Measurements from ENCODE around the gene PAM16.

The PAM16 gene

GRCh38 chr16:4317532-4318450, 33.3 kb downstream of the PAM16 start:
- no peak for DNase-seq

- DNase-seq: no peak
Measured at GRCh38 chr16:4316864-4317531, 34.1 kb downstream of the PAM16 start.

GRCh38 chr16:4316108-4316863, 34.8 kb downstream of the PAM16 start:
- DNase-seq: peak; percentile 14

- DNase-seq: peak; percentile 6
Measured at GRCh38 chr16:4315186-4316107, 35.7 kb downstream of the PAM16 start, which contains the start of gene GLIS2. Gene GLIS2 (plus strand): TSS chr16:4316067. CDS start chr16:4332281, 16,214 bp downstream.

DNA sequence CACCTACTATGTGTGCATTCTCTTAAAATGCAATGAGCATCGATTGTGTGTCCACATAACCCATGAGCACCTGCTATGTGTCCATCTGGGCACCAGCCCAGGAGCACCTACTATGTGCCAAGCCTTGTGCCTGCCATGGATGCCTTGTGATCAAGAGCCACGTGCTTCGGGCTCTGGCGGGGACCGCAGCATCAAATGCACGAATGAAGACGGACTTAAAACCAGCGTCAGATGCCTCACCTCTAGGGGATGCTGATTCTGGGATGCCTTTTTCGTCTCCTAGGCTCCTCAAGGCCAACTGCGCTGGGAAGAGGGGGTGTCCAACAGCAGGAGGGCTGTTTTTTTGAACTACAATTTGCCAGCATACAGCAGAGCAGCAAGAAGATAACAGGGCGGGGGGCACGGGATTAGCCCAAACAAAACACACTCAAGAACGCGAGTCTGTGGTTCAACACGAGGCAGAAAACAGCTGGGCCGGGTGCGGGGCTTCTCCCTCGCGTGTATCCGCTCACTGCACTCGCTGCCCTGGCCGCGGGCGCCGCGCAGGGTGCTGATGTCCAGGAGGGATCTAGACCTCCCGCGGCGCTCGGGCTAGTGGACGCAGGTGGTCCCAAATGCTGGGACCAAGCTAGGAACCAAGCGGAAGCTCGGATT, 36.5 kb downstream of the PAM16 start:
- DNase-seq: peak; percentile 20

GRCh38 chr16:4313563-4314531, 37.3 kb downstream of the PAM16 start:
- DNase-seq: no peak

DNA sequence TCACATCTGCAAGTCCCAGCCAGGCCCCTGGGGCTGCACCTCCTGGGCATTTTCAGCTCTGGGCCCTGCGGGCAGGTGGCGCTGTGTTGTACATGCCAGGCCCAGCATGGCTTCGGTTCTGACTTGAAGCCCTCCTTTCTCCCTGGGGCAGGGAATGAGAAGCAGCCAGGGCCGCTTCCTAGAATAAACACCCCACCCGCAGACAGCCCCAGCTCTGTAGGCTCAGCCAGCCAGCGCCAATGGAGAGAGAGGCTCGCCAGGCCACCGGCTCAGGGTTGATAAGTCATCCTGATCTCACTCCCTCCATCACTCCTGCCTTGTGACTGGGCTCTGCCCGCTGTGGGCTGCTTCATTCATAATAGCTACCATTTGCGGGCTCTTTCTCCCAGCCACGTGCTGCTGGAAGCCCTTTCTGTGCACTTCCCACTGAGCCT, 41.3 kb downstream of the PAM16 start:
- DNase-seq: peak; percentile 62

DNA sequence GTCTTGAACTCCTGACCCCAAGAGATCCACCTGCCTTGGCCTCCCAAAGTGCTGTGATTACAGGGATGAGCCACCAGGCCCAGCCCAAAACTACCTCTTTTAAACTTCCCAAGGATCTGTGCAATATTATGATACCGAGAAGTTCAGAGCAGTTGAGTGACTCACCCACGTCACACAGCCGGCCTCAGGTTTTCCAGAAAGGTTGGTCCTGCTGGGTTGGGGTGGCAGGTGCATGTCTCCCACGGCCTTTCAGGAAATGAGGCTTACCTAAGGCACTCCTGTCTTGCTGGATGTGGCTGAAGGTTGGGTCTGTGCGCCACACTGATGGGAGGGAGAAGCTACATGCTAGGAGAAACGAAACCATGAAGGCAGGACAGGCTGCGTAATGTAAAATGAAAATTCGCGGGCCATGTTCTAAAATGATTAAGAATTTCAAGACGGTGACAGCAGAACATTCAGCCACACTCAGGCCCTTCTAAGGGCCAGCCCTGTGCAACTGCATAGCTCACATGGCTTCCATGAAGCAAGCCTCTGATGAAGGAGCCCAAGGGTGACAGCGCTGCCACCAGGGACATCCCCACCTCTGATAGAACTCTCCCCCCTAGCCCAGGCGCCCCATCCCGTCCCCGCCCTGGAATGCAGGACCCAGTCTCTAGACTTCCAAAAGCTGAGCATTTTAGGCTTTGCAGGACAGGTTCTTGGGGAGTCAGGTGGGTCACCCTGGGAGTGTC, 41.9 kb downstream of the PAM16 start:
- no peak for DNase-seq

DNA sequence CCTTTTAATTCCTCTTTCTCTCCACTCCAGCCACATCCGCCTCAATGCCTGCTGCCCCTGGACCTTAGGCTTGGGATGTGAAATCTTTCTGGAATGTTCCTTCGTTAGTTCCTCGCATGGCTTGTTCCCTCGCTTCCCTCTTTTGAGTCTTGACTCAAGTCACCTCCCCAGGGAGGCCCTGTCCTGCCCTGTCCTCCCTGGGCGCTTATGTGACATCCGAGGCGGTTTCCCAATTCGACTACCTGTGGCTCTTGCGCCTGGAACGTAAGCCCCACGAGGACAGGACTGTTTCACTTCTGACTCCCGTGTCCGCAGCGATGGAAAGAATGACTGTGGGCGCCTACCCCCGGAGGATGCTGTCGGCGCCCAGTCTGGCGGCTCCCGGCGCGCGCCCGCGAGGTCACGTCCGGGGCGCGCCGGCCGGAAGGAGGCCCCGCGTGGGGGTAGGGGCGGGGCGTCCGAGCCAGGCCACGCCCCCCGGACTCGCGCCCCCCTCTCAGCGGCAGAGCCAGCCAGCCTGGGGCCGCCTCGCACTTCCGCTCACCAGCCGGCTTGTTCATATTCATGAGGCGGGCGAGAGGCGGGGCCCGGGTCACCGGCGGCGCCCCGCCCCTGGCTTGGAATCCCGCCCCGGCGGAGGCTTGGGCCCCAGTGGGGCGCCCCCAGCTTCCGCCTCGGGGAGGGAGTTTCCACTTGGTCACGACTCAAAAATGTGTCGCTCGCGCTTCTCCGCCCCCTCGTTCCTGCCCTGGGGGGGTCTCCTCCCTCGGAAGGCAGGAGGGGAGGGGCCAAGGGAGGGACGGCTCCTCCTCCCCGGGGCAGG, 43.7 kb downstream of the PAM16 start:
- peak; percentile 96 for DNase-seq

DNA sequence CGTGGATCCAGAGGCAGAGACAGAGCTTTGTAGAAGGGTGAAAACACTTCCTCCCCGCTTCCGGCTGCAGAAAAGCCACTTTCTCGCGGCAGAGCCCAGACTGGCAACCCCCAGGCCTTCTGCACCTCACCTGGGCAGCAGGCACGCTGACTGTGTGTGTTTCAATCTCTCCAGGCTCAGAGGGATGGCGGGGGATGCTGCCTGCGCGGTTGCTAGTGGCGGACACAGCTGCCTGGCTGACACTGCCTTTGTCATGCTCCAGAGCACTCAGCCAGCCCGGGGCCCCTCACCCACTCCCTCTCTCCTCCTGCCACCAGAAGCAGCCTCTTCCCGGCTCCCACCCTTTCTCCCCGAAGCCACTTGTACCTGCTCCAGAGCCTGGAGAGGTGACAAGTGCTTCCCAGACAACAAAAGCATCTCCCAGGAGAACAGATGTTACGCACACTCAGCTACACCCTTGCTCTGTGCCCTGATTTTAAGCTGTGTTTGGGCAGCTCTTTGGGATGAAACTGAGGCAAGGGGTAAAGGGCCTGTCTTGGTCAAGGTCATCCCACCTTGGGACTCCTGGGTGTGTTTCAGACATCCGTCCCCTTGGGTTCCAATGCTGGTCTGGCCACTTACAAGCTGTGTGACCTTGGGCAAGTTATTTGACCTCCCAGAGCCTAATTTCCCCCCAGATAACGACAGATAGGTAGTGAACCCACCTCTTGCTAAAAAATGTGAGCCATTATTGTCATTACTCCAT, 44.5 kb downstream of the PAM16 start:
- peak; percentile 52 for DNase-seq

DNA sequence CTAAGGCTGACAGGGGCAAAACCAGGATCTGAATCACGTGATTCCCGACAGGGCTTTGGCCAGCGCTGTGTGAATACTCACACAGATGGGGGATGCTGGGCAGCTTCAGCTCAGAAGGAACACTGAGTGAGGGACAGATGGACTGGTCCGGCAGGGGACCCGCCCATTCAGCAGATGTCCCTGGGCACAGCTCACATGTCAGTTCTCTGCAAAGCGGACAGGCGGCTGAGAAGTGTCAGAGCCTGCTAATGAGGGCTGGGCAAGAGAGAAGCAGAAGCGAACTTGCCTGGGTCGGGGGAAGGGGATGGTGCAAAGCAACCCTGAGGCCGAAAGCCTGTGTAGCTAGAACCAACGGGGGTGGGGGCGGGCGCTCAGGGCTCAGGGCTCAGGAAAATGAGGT, 47.1 kb downstream of the PAM16 start:
- no peak for DNase-seq

DNA sequence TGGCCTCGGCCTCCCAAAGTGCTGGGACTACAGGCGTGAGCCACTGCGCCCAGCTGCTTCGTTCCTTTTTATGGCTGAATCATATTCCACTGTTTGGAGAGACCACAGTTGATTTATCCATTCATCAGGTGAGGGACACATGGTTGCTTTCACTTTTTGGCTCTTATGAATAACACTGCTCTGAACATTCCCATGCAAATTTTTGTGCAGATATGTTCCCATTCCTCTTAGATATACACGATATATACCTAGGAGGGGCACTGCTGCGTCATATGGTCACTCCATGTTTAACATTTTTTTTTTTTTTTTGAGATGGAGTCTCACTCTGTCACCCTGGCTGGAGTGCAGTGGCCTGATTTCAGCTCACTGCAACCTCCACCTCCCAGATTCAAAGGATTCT, 49.2 kb downstream of the PAM16 start:
- DNase-seq: no peak

DNA sequence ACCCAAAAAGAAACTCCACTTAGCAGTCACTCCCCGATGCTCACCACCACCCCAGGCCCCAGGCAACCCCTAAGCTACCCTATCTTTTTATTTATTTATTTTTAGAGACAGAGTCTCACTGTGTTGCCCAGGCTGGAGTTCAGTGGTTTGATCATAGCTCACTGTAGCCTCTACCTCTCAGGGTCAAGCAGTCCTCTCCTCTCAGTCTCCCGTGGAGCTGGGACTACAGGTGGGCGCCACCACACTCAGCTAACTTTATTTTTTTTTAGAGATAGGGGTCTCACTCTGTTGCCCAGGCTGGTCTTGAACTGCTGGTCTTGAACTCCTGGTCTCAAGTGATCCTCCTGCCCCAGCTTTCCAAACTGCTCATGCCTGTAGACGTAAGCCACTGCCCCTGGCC, 49.9 kb downstream of the PAM16 start:
- DNase-seq: no peak

DNA sequence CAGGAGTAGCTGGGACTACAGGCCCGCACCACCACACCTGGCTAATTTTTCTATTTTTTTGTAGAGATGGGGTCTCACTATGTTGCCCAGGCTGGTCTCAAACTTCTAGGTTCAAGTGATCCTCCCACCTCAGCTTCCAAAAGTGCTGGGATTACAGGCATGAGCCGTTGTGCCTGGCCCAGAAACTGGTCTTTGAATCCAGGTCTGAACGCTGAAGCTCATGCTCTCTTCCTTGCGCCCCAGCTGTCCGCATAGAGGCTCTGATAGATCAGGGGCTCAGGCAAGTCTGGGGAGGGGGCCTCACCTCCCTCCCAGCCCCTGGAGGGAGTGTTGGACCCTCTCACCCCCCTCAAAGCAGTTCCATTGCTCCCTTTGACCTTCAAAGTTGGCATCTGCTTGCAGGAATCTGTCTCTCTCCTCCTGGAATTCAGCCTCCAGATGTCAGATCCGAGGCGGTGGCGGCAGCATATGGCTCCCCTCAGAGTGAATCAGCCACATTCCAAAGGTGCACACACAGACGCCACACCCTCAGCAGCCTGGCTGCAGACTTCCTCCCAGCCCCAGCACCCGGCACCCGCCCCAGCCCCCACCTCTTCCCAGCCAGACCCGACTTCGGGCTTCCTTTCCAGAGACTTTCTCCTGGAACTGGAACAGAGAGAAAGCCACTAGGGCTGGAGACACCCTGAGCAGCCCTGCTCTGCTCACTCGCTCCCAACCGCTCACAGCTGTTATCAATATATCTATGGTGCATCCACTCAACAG, 52.2 kb downstream of the PAM16 start:
- no peak for DNase-seq

DNA sequence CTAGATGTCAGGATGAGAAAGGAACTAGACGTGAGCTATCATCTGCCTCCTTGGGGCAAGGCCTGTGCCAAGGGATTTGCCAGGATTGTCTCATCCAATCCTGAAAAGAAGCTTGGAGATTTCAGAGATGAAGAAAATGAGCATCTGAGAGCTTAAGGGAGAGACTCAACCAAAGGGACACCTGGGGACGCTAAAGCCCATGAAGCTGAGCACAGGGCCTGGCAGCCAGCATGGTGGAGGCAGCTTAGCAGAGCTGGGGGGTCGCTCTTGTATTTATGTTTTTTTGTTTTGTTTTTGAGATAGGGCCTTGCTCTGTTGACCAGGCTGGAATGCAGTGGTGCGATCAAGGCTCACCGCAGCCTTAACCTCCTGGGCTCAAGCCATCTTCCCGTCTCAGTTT, 53.6 kb downstream of the PAM16 start:
- DNase-seq: no peak

DNA sequence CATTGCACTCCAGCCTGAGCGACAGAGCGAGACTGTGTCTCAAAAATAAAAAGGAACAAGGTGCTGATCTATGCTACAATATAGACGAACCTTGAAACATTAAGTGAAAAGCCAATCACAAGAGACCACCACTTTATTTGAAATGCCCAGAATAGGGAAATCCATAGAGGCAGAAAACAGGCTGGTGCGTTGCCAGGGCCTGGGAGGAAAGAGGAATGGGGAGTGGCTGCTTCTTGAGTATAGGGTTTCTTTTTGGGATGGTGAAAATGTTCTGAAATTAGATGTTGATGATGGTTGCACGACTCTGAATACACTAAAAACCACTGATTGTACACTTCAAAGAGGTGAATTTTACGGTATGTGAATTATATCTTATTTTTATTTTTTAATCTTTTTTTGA, 55.5 kb downstream of the PAM16 start:
- DNase-seq: no peak

- no peak for DNase-seq
Measured at GRCh38 chr16:4293822-4294457, 57.2 kb downstream of the PAM16 start.

Measured in activated CD4-positive, alpha-beta T cell treated with anti-CD3 and anti-CD28 coated beads, Interleukin-2, amount 50 U/mL, for 1 hour (primary cell).